GM20431 (cell line): ENCODE data around the gene PRPF6.

Experiments used
- in situ Hi-C: fragments of 300-500 bp; cut with MseI, MboI; formaldehyde crosslinking; loops from one replicate; pipeline ENCODE4 v1.15.0; 2020; ENCODE audit warnings: low sequenced_read_pairs; ENCODE audit not compliant: unreplicated experiment

Gene PRPF6

GRCh38 chr20:64030371-64031134, 49.6 kb downstream of the PRPF6 start:
- in situ Hi-C loops: no loop called here

GRCh38 chr20:64031822-64032314, 50.9 kb downstream of the PRPF6 start:
- in situ Hi-C loops: no loop called here

- in situ Hi-C loops: no loop called here
Measured at GRCh38 chr20:64032706-64033624, 52.0 kb downstream of the PRPF6 start.

- in situ Hi-C loops: no loop called here
Measured at GRCh38 chr20:64033981-64034493, 53.1 kb downstream of the PRPF6 start.

GRCh38 chr20:64035066-64035932, 54.4 kb downstream of the PRPF6 start:
- in situ Hi-C loops: no loop called here

GRCh38 chr20:64035933-64036345, 55.0 kb downstream of the PRPF6 start, which contains the start of gene C20orf204:
Gene C20orf204, plus strand, starts transcription at chr20:64036182. Its CDS starts 142 bp downstream, at chr20:64036324.
- in situ Hi-C loops: no loop called here

- in situ Hi-C loops: no loop called here
Measured at GRCh38 chr20:64036346-64037198, 55.6 kb downstream of the PRPF6 start.

- in situ Hi-C loops: no loop called here
Measured at GRCh38 chr20:64037199-64037497, 56.2 kb downstream of the PRPF6 start.

GRCh38 chr20:64037498-64038213, 56.7 kb downstream of the PRPF6 start:
- in situ Hi-C loops: no loop called here

GRCh38 chr20:64038224-64038564, 57.3 kb downstream of the PRPF6 start:
- in situ Hi-C loops: no loop called here

- in situ Hi-C loops: no loop called here
Measured at GRCh38 chr20:64038565-64039292, 57.8 kb downstream of the PRPF6 start.

GRCh38 chr20:64039293-64040160, 58.6 kb downstream of the PRPF6 start:
- in situ Hi-C loops: no loop called here

GRCh38 chr20:64040231-64041039, 59.5 kb downstream of the PRPF6 start:
- in situ Hi-C loops: no loop called here

- in situ Hi-C loops: no loop called here
Measured at GRCh38 chr20:64041040-64041780, 60.3 kb downstream of the PRPF6 start.

GRCh38 chr20:64041781-64042053, 60.8 kb downstream of the PRPF6 start:
- in situ Hi-C loops: no loop called here
